HT1080 (cell line): ENCODE data around the gene CFAP157. TPM values are rescaled to one million over a fixed set of nuclear protein-coding genes. Genes with fewer than 3 reads are reported as not detected.

Source experiments
- DNase-seq: peaks from one replicate; pipeline ENCODE4 v3.0.0-alpha.2; 2015; ENCODE audit warnings: low read depth
- polyA plus RNA-seq, 2 experiments: library from polyadenylated mRNA; depleted of rRNA; stranded (reverse); fragments of >200 nt; gene quantifications; 2 replicates each; pipeline ENCODE4 v1.2.3, GENCODE V29; 2015
- total RNA-seq: library from RNA; depleted of rRNA; stranded (reverse); fragments of >200 nt; shearing (Covaris generic); gene quantifications from 2 replicates; pipeline ENCODE4 v1.2.3, GENCODE V29; 2014; rRNA removed

Gene CFAP157
- total RNA-seq: not detected in 2 replicates
- not detected in 2 replicates for polyA plus RNA-seq (2015; cell fraction: cytosol; rRNA removed)
- 0.12 and 0.29 TPM in 2 replicates for polyA plus RNA-seq (2015; cell fraction: nucleus; rRNA removed)

DNA sequence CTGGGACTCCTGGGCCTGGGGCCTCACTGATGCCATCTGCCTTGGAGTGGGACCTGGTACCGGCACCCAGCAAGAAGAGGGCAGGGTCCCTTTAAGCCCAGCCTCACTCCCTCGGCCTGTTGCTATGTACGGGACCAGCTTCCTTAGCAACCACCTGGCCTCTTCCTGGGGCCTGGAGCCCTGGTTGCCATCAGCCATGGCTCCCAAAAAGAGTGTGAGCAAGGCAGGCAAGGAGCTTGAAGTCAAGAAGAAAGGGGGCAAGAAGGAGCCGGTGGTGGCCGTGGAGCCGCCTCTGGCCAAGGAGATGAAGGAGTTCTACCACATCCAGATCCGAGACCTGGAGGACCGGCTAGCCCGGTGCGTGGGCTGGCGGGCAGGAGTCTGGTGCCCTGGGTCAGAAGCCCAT is at the start of gene CFAP157:
Gene CFAP157, plus strand, starts transcription at position 153 of the 406 bp plus-strand sequence. Its CDS starts 44 bp downstream, at position 197.
- DNase-seq: peak; percentile 11

DNA sequence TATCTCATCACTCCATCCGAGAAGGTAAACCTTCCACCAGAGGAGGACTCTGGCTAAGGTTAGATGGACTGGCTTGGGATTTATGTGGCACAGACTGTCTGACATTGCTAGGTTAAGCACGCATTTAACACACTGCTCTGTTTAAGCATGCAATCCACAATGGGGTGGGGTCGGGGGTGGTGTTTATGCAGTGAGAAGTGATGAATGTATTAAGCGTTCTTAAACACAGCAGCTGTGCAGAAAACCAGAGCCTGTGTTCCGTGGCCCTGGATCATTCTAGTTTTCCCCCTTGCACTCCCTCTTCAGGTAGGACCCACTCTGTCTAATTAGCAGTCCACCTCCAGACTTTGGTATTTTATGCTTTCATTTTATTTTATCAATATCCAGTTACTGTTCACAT is 48.4 kb upstream of the CFAP157 start:
- no peak for DNase-seq

DNA sequence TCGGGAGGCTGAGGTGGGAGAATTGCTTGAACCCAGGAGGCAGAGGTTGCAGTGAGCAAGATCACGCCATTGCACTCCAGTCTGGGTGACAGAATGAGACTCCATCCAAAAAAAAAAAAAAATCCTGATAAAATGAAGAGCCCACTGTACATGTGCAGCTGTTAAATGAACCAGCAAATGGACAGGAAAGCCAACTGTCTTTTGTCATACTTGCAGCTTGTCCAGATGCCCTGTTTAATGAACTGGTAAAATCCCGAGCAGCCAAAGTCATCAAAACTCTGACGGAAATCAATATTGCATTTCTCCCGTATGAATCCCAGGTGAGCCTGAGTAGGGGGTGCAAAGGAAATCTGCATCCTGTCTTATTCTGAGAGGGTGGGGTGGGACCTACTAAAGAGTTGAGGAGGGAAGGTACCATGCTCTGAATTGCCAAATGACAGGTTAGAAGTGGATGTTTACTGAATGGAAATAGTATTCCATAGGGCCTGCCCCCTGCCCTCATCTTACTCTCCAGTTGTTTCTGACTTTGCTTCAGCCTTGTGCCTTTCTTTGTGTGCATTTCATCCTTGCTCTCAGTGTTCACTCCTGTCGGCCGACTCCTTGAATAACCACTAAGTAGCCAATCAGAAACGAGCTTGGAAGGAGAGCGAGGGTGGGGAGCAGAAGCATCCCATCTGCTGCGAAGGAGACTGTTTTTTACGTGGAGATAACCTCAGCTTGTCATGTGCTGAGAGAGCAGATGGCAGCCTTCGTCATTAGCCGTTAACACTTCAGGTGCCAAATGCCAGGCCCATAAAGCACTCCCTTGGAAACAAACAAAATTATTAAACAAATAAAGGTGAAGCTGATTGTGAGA is 45.7 kb upstream of the CFAP157 start:
- DNase-seq: no peak

DNA sequence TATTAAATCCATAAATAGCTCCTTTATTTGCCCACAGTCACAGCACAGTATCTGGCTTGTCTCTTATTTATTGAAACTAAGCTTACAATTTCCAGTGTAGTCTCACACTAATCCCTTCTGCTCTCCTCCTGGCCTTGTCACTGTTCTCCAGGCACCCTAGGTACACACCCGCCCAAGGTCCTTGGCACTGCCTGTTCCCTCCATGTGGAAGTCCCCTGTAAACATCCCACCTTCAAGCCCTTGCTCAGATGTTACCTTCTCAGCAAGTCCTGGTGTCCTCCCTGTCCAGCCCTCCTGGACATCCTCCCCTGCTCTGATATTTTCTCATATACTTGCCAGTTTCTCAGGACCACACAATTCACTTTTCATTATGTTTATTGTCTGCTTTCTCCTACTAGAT is 44.2 kb upstream of the CFAP157 start:
- no peak for DNase-seq

DNA sequence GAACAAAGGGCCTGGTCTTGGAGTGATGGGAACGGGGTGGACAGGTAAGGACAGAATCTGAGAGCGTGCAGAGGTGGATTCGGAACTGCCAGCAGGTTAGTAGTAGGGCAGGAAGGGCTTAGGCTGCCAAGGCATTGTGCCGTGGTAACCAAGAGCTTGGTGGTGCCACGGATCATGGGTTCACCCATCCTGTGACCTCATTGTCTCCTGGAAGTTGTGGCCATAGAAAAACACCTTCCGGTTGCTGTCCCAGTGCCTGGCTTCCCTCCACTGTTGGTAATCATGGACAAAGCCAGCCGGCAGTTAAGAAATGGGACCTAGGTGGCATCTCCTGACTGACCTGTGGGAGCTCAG is 42.5 kb upstream of the CFAP157 start:
- no peak for DNase-seq

DNA sequence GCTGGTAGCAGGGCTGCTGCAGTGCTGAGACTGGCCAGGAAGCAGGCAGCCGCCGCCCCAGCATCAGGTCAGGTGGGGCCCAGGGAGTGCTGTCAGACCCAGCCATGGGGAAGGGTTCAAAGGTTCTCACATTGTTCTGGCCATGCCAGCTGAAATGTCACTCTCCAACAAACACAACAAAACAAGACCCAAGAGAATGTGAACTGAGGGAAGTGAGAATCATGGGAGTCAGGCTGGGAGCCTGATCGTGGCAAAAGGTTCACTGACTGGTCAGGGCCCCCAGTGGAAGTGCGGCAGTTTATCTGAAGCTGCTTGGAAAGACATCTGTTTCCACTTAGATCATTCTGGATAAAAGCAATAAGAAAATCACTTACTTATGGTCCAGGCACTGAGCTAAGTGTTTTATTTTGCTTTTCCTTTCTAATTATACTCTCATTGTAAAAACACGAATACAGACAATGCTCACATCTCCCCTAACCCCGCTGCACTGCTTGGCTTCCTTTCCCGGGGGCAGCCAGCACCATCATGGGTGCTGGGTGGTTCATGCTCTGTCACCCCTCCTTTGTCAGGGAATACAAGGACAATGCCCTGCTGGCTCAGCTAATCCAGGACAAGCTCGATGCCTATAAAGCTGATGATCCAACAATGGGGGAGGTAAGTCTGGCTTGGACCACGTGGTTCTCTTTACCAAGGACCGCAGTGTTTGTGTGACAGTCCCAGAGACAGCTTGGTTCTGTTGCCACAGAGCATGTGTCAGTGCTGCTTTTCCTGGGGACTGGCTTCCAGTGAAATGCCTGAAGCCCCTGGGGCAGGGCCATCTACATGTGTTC is 41.9 kb upstream of the CFAP157 start:
- DNase-seq: no peak

DNA sequence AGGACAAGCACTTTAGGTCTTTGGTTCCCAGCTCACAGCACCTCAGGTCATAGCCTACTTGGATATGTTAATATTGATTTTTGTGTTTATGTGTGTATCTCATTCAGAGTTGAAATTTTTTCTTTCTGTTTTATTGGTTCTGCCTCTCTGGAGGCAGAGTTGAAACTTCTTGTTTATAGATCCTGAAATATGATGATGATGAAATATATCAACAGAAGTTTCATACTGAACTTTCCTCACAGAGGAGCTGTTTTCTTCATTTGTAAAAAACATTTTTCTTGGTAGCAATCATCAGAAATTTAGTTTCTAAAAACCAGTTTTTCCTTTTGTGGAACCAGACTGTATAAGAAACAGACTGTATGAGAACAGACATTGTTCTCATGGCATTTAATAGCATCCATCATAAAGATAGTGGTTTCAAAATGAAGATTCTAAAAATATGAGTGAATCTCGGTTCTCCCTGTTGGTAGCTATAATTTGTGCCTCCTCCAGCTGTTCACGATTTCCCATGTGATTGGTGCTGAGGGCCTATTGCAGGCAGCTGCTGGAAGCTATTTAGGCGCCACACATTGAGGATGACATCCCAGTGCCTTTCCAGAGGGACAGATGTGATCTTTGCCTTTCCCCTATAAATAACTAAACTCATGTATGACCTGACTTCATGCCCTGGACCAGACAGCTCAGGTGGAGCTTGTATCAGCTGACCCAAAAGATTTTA is 39.5 kb upstream of the CFAP157 start:
- DNase-seq: no peak

DNA sequence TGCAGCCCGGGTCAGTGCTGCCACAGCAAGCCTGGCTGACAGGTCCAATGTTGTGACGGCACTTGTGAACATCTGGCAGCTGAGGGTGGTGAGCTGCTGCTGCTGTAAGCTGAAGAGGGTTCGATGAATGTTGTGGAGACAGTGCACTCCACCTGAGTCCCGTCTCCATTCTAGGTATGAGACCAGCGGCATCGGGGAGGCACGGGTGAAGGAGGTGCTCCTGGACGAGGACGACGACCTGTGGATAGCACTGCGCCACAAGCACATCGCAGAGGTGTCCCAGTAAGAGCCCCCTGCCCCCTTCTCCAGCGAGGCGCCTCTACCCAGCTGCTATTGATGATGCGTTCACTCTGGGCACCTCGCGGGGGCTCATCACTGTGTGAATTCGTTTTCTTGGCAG is 38.9 kb upstream of the CFAP157 start:
- no peak for DNase-seq

DNA sequence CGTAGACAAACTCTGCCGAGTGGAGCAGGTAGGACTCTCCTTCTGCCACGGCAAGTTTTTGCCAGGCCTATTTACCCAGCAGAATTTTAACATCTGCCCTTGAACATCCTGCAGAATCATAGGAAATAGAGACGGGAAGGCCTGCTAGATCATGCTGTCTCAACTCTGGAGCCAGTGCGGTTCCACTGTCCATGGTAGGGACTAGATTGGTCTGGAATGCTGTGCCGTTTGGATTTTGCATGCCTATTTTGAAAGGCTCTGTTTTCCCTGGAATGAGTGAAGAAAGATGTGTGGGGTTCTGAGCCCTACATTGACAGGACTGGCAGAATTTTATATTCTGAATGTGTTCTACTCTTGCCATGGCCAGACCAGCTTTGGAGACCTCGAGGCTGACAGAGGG is 33.6 kb upstream of the CFAP157 start:
- no peak for DNase-seq

DNA sequence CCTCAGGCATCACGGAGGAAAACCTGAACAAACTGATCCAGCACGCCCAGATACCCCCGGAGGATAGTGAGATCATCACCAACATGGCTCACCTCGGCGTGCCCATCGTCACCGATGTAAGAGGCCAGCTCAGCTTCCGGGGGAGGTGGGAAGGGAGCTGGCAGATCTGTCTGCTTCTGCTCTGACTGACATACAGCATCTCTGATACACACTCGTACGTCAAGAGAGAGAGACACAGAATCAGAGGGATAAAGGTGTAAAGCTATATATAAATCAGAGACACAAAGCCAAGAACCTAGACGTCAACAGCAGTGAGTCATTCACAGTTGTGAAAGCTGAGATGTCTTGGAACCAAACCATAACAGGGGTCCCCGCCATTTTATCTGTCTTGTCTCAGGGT is 30.1 kb upstream of the CFAP157 start:
- peak; percentile 41 for DNase-seq

DNA sequence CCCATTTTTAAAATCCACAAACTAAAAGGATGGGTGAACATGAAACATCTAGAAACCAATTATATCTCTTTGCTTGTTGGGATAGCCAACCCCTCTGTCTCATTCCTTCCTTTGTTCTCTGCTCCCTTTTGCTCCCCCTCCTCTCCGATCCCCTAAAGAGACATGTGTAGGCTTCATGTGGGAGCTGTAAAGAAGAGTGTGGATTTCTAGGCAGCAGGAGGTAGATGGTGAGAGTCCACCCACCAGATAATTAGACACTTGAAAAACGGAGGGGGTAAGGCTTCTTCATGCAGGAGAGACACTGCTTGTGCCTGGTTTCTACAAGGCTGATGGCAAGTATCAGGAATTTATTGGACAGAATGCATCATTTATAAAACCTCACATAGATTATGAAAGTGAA is 27.3 kb upstream of the CFAP157 start:
- no peak for DNase-seq

DNA sequence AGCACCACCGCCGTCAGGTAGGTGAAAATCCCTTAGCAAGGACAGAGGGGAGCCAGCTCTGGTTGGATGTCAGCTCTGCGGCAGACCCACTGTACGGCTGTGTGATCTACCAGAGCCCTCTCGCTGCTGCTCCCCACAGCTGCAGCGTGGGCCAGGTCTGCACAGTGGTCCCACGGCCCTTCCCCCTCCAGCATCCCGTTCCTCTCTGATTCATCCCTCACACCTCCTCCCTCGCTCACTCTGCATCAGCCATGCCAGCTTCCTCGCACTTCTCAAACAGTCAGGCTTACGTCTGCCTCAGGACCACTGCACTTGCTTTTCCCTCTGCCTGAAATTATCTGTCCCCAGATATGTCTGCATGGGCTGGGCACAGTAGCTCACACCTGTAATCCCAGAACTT is 26.6 kb upstream of the CFAP157 start:
- DNase-seq: no peak

DNA sequence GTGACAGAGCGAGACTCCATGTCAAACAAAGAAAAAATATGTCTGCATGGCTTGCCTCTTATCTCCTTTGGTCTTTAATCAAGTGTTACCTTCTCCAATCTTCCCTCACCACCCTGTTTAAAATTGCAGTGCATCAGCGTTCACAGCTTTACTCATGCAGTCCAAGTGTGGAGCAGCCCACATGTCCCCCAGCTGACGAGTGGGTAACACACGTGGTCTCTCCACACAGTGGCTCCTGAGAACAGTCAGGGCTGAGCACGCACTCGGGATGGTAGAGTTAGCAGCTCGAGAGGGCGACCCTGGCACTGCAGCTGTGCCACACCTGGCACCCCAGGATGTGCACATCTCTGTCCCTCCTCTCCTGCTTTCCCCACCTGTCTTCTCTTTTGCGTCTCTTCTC is 25.9 kb upstream of the CFAP157 start:
- no peak for DNase-seq

DNA sequence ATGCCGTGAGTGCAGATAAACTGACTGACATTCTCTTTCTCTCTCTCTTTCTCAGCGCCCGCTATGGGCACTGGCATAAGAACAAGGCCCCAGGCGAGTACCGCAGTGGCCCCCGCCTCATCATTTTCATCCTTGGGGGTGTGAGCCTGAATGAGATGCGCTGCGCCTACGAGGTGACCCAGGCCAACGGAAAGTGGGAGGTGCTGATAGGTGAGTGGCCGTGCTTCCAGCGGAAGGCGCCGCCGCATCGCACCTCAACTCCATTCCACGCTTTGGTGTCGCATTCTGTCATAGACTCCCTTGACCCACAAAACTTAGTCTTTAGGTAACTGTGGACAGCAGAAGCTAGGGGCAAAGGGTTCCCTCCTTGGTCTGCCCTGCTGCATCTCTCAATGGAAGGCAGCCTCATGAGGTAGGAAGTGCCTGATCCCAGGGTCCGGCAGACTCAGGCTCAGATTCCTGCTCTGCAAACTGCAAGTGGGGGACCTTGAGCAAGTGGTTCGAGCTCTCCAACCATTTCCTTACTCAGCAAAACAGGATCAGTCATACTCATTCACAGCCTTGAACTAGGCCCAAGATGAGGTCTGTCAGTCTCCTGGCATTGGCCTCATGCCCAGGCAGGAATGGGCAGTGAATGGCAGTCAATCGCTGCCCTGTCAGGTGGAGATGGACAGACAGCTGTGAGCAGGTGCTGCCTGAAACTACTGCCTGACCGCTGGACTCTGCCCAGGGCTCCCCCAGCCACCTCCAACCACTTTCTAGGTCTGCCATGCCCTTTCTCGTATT is 24.2 kb upstream of the CFAP157 start:
- no peak for DNase-seq

DNA sequence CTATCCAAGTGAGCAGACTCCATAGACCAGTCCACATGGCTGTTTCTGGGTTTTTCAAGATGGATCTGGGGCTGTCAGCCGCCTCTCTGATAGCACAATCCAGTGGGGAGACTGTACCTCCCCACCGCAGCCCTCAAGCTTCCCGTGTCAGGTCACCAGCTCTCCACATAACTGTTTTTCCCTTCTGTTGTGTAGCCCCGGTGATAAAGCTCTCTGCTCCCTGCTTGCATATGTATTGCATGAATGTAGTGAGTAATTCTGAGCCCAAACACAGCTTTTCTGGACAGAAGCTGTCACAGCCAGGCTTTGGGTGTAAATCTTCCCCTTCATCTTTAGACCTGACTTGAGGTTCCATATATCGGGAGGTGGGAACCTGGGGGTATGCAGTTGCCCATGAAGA is 23.1 kb upstream of the CFAP157 start:
- no peak for DNase-seq

DNA sequence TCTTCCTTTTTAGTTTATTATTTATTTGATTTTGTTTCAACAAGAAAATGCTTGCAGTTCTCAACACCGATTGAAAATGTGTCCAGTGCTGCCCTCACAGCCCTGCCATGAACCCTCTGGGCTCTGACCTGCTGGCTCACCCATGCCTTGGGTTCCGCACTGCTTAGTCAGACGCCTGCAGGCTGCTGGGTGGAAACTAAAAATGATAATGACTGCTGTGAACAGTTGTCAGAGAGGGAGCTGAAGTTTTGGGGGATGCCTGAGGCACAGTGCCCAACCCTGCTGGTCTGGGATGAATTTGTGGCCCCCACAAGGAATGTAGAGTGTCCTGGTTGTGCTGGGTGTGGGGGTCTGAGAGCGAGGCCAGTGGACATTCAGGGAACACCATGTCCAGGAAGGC is 22.2 kb upstream of the CFAP157 start:
- DNase-seq: no peak

DNA sequence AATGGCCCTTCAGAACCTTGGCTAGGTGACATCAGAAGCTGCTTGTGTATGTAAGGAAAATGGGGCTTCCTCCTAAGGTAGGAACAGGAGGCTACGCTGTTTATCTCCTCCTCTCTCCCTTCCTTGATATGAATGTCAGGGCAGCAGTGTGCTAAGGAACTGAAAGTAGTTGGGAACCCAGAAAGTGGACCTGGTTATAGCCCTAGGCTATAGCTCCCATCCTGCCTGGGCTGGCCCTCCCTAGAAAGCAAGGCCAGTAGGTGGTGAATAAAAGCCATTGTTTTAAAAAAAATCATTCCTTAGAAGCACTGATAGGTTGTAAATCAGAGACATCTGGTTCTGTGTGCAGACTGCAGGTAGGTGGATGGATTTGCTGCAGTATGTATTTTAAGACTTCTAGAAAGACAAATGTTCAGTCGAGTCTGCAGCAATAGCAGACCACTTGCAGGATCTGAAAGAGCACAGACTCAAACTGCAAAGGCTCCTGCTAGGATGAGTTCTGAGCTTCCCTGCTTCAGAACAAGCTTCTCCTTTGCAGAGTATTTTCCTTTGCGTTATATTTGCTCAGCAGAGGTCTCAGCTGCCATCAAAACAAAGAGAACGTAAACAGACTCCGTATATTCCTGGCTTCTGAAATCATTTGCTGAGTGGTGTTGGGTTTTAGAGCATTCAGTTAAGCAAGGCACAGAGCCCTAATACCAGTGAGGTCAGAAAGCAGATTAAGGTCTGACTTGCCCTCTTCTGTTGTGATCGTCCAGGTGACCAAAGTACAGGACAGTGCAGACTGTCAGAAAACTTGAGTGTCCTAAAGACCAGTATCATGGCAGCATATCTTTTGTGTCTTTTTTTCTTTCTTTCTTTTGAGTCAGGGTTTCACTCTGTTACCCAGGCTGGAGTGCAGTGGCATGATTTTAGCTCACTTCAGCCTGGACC is 20.1 kb upstream of the CFAP157 start:
- no peak for DNase-seq

DNA sequence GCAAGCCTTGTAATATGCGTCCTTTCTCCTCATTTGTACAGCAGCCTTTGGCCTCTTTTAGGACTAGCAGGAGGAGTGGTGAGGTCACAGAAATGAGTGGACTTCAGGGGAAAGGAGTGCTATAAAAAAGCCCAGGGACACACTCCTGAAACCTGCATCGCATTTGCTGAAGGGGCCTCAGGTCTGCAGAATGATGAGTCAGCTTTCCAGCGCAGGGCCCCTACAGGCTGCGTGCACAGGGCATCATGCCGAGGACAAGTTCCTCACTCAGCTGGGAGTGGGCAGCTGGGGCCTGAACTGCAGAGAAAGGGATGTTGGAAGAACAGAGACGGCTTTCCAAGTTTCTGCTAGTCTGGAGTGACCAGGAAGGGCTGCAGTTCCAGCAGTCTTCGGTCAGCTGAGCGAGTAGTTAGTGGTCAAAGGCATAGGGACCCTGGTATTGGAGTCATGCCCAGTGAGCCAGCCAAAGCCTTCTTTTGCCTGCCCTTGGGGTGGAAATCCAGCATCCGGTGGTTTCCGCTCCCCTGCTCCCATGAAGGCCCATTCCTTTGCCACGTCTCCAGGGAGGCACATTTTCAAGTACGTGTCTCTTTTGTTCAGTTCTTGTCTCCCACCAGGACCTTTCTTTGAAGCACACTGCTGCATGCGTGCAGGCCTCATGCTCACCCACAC is 17.3 kb upstream of the CFAP157 start:
- no peak for DNase-seq

DNA sequence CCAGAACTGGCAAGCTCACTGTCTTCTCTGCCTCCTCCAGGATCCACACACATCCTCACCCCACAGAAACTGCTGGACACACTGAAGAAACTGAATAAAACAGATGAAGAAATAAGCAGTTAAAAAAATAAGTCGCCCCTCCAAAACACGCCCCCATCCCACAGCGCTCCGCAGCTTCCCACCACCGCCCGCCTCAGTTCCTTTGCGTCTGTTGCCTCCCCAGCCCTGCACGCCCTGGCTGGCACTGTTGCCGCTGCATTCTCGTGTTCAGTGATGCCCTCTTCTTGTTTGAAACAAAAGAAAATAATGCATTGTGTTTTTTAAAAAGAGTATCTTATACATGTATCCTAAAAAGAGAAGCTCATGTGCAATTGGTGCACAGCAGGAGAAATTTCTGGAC is 16.1 kb upstream of the CFAP157 start:
- DNase-seq: no peak
